ENCODE results near the gene DFFB. TPM values are rescaled to one million over a fixed set of nuclear protein-coding genes. Genes with fewer than 3 reads are reported as not detected.
"Not testable (repeated sequence)": the region's sequence is repeated elsewhere in the genome, so short reads cannot be mapped to it uniquely, and the experiment has no call there.

DFFB gene
- 1 to 10 TPM; 1.1 to 2.4 (median 1.8) TPM for total RNA-seq
- 1 to 10 TPM; 1.3 to 1.9 (median 1.9) TPM for polyA plus RNA-seq
- long read RNA-seq, donor 1, partial matches to known transcripts, result 0 of 1 reads
- long read RNA-seq, donor 1, other reads (novel, unspliced or antisense), result 0 of 1 reads
- long read RNA-seq, donor 2, result 0 reads

GRCh38 chr1:3856923-3857790 is at the start of gene DFFB, which contains the start of gene CEP104:
Gene DFFB (plus strand): TSS chr1:3857476. CDS start chr1:3857604, 128 bp downstream.
Gene CEP104 (minus strand): TSS chr1:3857211. CDS start chr1:3852407, 4,804 bp downstream.
- intact Hi-C loops (cut with DNase I), result loop anchor here in 1 of 2 donors (5.0 kb wide), 1 partner anchor 35 kb away; no protein-coding TSS in a partner anchor
- TF ChIP-seq CTCF (IDR thresholded peaks at IDR 0.05), result peak; percentile 15
- Histone ChIP-seq H3K27ac (peak within 1 kb of the TSS; percentile 84), H3K36me3 (ENCODE audit: insufficient read depth in 1 of 2, low read depth in 1 of 2) (no peaks in the 10 kb centered on the region), H3K4me1 (peaks cover 20% of the 10 kb centered on the region), H3K4me3 (peak within 1 kb of the TSS; percentile 98), H3K9me3 (no peaks in the 10 kb centered on the region), H3K27me3 (ENCODE audit: insufficient read depth in 3 of 3, low read length in 2 of 3) (no peaks in the 10 kb centered on the region)
- DNase-seq, result peak; percentile 89 to 96
- 0 to 1% (median 0%) methylated on average over 55 to 73 of the region's 73 CpGs for WGBS, 3 donors
- peak; percentile 94 to 98 (median 96) for ATAC-seq

- H3K9me3 ChIP-seq, result no peaks in the 10 kb centered on the region
- no peak overlapping the region for H3K27ac ChIP-seq
- H3K4me1 ChIP-seq, result no peaks in the 10 kb centered on the region
- 73 to 81% (median 79%) methylated on average over 5 of the region's 5 CpGs for WGBS, 3 donors
- ATAC-seq, result no peak
- no peaks in the 10 kb centered on the region for H3K36me3 ChIP-seq (ENCODE audit: insufficient read depth in 1 of 2, low read depth in 1 of 2)
- intact Hi-C loops (cut with DNase I), result no loop called here
- DNase-seq, result no peak
- TF ChIP-seq CTCF (IDR thresholded peaks at IDR 0.05), result no peak
- H3K4me3 ChIP-seq, result no peak overlapping the region
- no peaks in the 10 kb centered on the region for H3K27me3 ChIP-seq (ENCODE audit: insufficient read depth in 3 of 3, low read length in 2 of 3)
These were observed 49.5 kb upstream of the DFFB start for GRCh38 chr1:3807769-3808168.

- intact Hi-C loops (cut with DNase I), result no loop called here
- Histone ChIP-seq H3K4me1 (no peaks in the 10 kb centered on the region), H3K4me3 (no peak overlapping the region), H3K27me3 (ENCODE audit: insufficient read depth in 3 of 3, low read length in 2 of 3) (no peaks in the 10 kb centered on the region), H3K36me3 (ENCODE audit: insufficient read depth in 1 of 2, low read depth in 1 of 2) (peaks cover 0 to 11% of the 10 kb centered on the region in 2 donors), H3K9me3 (no peaks in the 10 kb centered on the region), H3K27ac (no peak overlapping the region)
- DNase-seq, result no peak
- no peak for ATAC-seq
- WGBS, 3 donors, result 58 to 73% (median 70%) methylated on average over 7 of the region's 7 CpGs
- TF ChIP-seq CTCF (IDR thresholded peaks at IDR 0.05), result no peak
These were observed 47.6 kb upstream of the DFFB start for GRCh38 chr1:3809680-3810079.

GRCh38 chr1:3810149-3810761 is 47.0 kb upstream of the DFFB start:
- H3K27me3 ChIP-seq (ENCODE audit: insufficient read depth in 3 of 3, low read length in 2 of 3); H3K4me1 ChIP-seq; H3K27ac ChIP-seq; ATAC-seq; DNase-seq; intact Hi-C loops (cut with DNase I); H3K4me3 ChIP-seq; H3K9me3 ChIP-seq: not testable (repeated sequence)
- 75 to 79% (median 78%) methylated on average over 9 of the region's 9 CpGs for WGBS, 3 donors
- peaks cover 0 to 17% of the 10 kb centered on the region in 2 donors for H3K36me3 ChIP-seq (ENCODE audit: insufficient read depth in 1 of 2, low read depth in 1 of 2)

- no peaks in the 10 kb centered on the region for H3K9me3 ChIP-seq
- ATAC-seq (no peak), DNase-seq (no peak)
- WGBS, 3 donors, result 60 to 68% (median 65%) methylated on average over 2 of the region's 2 CpGs
- H3K4me3 ChIP-seq, result no peak overlapping the region
- H3K36me3 ChIP-seq (ENCODE audit: insufficient read depth in 1 of 2, low read depth in 1 of 2), result peaks cover 0 to 30% of the 10 kb centered on the region in 2 donors
- no peak for TF ChIP-seq CTCF (IDR thresholded peaks at IDR 0.05)
- H3K27me3 ChIP-seq (ENCODE audit: insufficient read depth in 3 of 3, low read length in 2 of 3), result no peaks in the 10 kb centered on the region
- H3K4me1 ChIP-seq, result no peaks in the 10 kb centered on the region
- intact Hi-C loops (cut with DNase I), result no loop called here
- H3K27ac ChIP-seq, result no peak overlapping the region
These were observed 45.7 kb upstream of the DFFB start for GRCh38 chr1:3811595-3811911.

Data from psoas muscle (tissue), 8 donors.